Activated CD4-positive, alpha-beta T cell treated with anti-CD3 and anti-CD28 coated beads, Interleukin-2, Interleukin-4, amounts not matched to agents 100 ng/mL and 50 ng/mL, durations not matched to agents 16 hours and 8 hours (primary cell): ENCODE measurements around the gene ACAP1.

Experiments
- DNase-seq: peaks from one replicate; pipeline ENCODE4 v3.0.0-alpha.2; 2020; ENCODE audit warnings: low spot score

Gene ACAP1

GRCh38 chr17:7311110-7311705, 25.1 kb upstream of the ACAP1 start:
- no peak for DNase-seq

GRCh38 chr17:7312432-7313087, 23.8 kb upstream of the ACAP1 start:
- DNase-seq, result no peak

- no peak for DNase-seq
Observed at GRCh38 chr17:7313088-7313889, 23.0 kb upstream of the ACAP1 start.

GRCh38 chr17:7313890-7314718, 22.2 kb upstream of the ACAP1 start:
- no peak for DNase-seq

GRCh38 chr17:7314719-7315569, 21.4 kb upstream of the ACAP1 start, which contains the start of gene GPS2:
GPS2 (minus strand) TSS chr17:7315360; CDS start chr17:7315052, 308 bp downstream.
- peak; percentile 93 for DNase-seq

GRCh38 chr17:7315570-7316235, 20.6 kb upstream of the ACAP1 start:
- no peak for DNase-seq

- DNase-seq, result no peak
Observed at GRCh38 chr17:7317161-7317803, 19.0 kb upstream of the ACAP1 start.

- no peak for DNase-seq
Observed at GRCh38 chr17:7318121-7318860, 18.0 kb upstream of the ACAP1 start.

GRCh38 chr17:7321466-7321865, 14.9 kb upstream of the ACAP1 start:
- no peak for DNase-seq

GRCh38 chr17:7322520-7323194, 13.7 kb upstream of the ACAP1 start:
- no peak for DNase-seq

- DNase-seq, result peak; percentile 59
Observed at GRCh38 chr17:7323731-7324437, 12.4 kb upstream of the ACAP1 start.

- DNase-seq, result no peak
Observed at GRCh38 chr17:7324438-7324779, 11.9 kb upstream of the ACAP1 start.

GRCh38 chr17:7325031-7325528, 11.2 kb upstream of the ACAP1 start:
- DNase-seq, result no peak

GRCh38 chr17:7326186-7326585, 10.1 kb upstream of the ACAP1 start:
- DNase-seq, result no peak

GRCh38 chr17:7327056-7327455, 9.3 kb upstream of the ACAP1 start:
- no peak for DNase-seq

- DNase-seq, result no peak
Observed at GRCh38 chr17:7327501-7327900, 8.8 kb upstream of the ACAP1 start.

GRCh38 chr17:7328009-7328408, 8.3 kb upstream of the ACAP1 start:
- DNase-seq, result no peak

- DNase-seq, result no peak
Observed at GRCh38 chr17:7328840-7329373, 7.4 kb upstream of the ACAP1 start, which contains the start of gene NEURL4. NEURL4 (minus strand) TSS chr17:7329335; CDS start chr17:7329312, 23 bp downstream.
